Gastroesophageal sphincter (tissue), 3 donors: ENCODE results near the gene PWP2.
"Not testable (repeated sequence)": the region's sequence is repeated elsewhere in the genome, so short reads cannot be mapped to it uniquely, and the experiment has no call there.

Experiments
- EP300 ChIP-seq: sonication (generic); formaldehyde crosslinking; IDR thresholded peaks from one replicate; pipeline ENCODE4 v1.6.1; 2017; ENCODE audit warnings: antibody characterized with exemption, mild to moderate bottlenecking
- POLR2A ChIP-seq, 2 donors: fragments of 450-650 bp; IDR thresholded peaks; one replicate each; pipeline ENCODE4 v1.6.1; 2017; ENCODE audit warnings: antibody characterized with exemption in 2 of 2, mild to moderate bottlenecking in 2 of 2, moderate library complexity in 1 of 2
- POLR2AphosphoS5 ChIP-seq: sonication (generic); formaldehyde crosslinking; IDR thresholded peaks from one replicate; pipeline ENCODE4 v1.6.1; 2017; ENCODE audit warnings: antibody characterized with exemption
- TF ChIP-seq, protein P1 (sequence below), 4 experiments: fragments of 200-600 bp in 2 of 4; fragments of 450-650 bp in 2 of 4; sonication (generic) in 1 of 4; IDR thresholded peaks; one replicate each; pipeline ENCODE4 v1.5.1; 2017 to 2019; ENCODE audit warnings: antibody characterized with exemption in 4 of 4, mild to moderate bottlenecking in 2 of 4, moderate library complexity in 2 of 4

GRCh38 chr21:44143380-44143779 lies 36.2 kb downstream of the PWP2 start:
- TF ChIP-seq, protein P1, sequence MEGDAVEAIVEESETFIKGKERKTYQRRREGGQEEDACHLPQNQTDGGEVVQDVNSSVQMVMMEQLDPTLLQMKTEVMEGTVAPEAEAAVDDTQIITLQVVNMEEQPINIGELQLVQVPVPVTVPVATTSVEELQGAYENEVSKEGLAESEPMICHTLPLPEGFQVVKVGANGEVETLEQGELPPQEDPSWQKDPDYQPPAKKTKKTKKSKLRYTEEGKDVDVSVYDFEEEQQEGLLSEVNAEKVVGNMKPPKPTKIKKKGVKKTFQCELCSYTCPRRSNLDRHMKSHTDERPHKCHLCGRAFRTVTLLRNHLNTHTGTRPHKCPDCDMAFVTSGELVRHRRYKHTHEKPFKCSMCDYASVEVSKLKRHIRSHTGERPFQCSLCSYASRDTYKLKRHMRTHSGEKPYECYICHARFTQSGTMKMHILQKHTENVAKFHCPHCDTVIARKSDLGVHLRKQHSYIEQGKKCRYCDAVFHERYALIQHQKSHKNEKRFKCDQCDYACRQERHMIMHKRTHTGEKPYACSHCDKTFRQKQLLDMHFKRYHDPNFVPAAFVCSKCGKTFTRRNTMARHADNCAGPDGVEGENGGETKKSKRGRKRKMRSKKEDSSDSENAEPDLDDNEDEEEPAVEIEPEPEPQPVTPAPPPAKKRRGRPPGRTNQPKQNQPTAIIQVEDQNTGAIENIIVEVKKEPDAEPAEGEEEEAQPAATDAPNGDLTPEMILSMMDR (IDR thresholded peaks at IDR 0.05) = not testable (repeated sequence)
- TF ChIP-seq POLR2A (IDR thresholded peaks at IDR 0.05); EP300; POLR2AphosphoS5: not testable (repeated sequence)
